Heart right ventricle (tissue), 16 donors: ENCODE measurements around the gene PPBP. TPM values are rescaled to one million over a fixed set of nuclear protein-coding genes. Genes with fewer than 3 reads are reported as not detected.

Experiments used
- ATAC-seq, 8 donors: fragments of 200-7000 bp; cut with Tn5 transposase; one replicate each; pipeline ENCODE4 v1.9.1; 2020; ENCODE audit warnings: mild to moderate bottlenecking in 8 of 8, moderate library complexity in 8 of 8, moderate number of reproducible peaks in 1 of 8
- DNase-seq, 2 donors: peaks; one replicate each; pipeline ENCODE4 v3.0.0-alpha.2; 2020
- H3K27ac ChIP-seq, 10 donors: fragments of 200-600 bp; sonication (generic) in 2 of 10; one replicate each; pipeline versions ENCODE4 v1.5.0 to v1.8.0; 2020 to 2022; ENCODE audit warnings: mild to moderate bottlenecking in 3 of 10
- H3K27me3 ChIP-seq, 7 donors: fragments of 200-600 bp; one replicate each; pipeline ENCODE4 v1.8.0; 2021 to 2022; ENCODE audit warnings: mild to moderate bottlenecking in 2 of 7
- H3K36me3 ChIP-seq, 9 donors: fragments of 200-600 bp; sonication (generic) in 1 of 9; one replicate each; pipeline versions ENCODE4 v1.5.0 to v1.8.0; 2020 to 2022; ENCODE audit warnings: mild to moderate bottlenecking in 2 of 9
- H3K4me1 ChIP-seq, 9 donors: fragments of 200-600 bp; sonication (generic) in 1 of 9; one replicate each; pipeline versions ENCODE4 v1.5.0 to v1.8.0; 2020 to 2022; ENCODE audit warnings: mild to moderate bottlenecking in 4 of 9
- H3K4me3 ChIP-seq, 10 donors: fragments of 200-600 bp; sonication (generic) in 2 of 10; one replicate each; pipeline versions ENCODE4 v1.5.0 to v1.8.0; 2020 to 2022; ENCODE audit warnings: mild to moderate bottlenecking in 7 of 10, moderate library complexity in 2 of 10
- H3K9me3 ChIP-seq, 11 donors: fragments of 200-600 bp in 10 of 11; sonication (generic) in 2 of 11; one replicate each; pipeline versions ENCODE4 v1.5.0 to v1.8.0; 2013 to 2022; ENCODE audit warnings: mild to moderate bottlenecking in 2 of 11, control low read depth in 1 of 11, moderate library complexity in 1 of 11
- WGBS, 2 donors: extraction: QIAGEN DNeasy Blood & Tissue Kit; methylation state at CpG; one replicate each; pipeline ENCODE4 v1.1.7; 2013; ENCODE audit warnings: inconsistent platforms in 1 of 2; 5-methylcytosine and 5-hydroxymethylcytosine counted together
- intact Hi-C, 10 donors: fragments of 100-400 bp; cut with DNase I; formaldehyde crosslinking; loops; one replicate each; pipeline versions ENCODE4 v1.11.1 to v1.14.2; 2022
- polyA plus RNA-seq, 2 donors: library from polyadenylated mRNA; stranded (reverse); fragments of 200-250 nt; gene quantifications; one replicate each; pipeline ENCODE4 v1.2.3, GENCODE V29; 2013
- total RNA-seq, 10 donors: library from RNA; stranded (reverse); fragmentation: NEBNext Ultra II Directional in 3 of 10; extraction: Animal tissue kit (Norgen Biotek cat#: 25700) in 3 of 10; gene quantifications; one replicate each; pipeline versions ENCODE4 v1.2.1 to v1.2.4, GENCODE V29; 2021 to 2023
- TF ChIP-seq, protein P1 (sequence below), 9 donors: fragments of 200-600 bp; sonication (generic) in 2 of 9; IDR thresholded peaks; one replicate each; pipeline versions ENCODE4 v1.5.0 to v1.8.0; 2021 to 2022; ENCODE audit warnings: antibody characterized with exemption in 9 of 9, mild to moderate bottlenecking in 5 of 9, moderate library complexity in 1 of 9
- donor health status: Arrhythmogenic right ventricular cardiomyopathy.
- donor health status: ischemic (EF 13 %, LVEDD 7.1; RV severe dilation, severe dysfunction).
- donor health status: healthy with polysubstance abuse.
- donor health status: DM: no; HTN: yes; CAD: no.
- donor health status: DM: no; HTN: no; CAD: no.
- donor health status: ischemic (EF 25% LVEDD 6.9; RV normal size, moderate dysfunction).
- donor health status: ischemic (EF 25% LVEDD 5.7; RV mildly dilated, moderate dysfunction).
- donor health status: healthy.
- donor health status: DM: yes; HTN: yes; CAD: no.
- donor health status: Ischemic cardiomyopathy.
- donor health status: ischemic (EF 35%, LVEDD 5.7; RV mildly dilated, moderate dysfunction).
- donor health status: nonischemic (EF 11% LVEDD 7.7; RV severe dilation, severe dysfunction).
- donor health status: DM: yes; HTN: yes; CAD: no.
- donor health status: PGD.
- donor health status: ischemic (EF 29% LVEDD 5.4; RV normal size, mild dysfunction).
- donor health status: nonischemic (EF 23%, LVEDD 6.1; RV moderate dilation, normal function).

PPBP gene
- total and polyA plus RNA-seq, 12 donors = 0.42 to 1.5 (median 0.54) TPM; not detected in 4

- intact Hi-C loops = no loop called here
- Histone ChIP-seq H3K36me3 (no peaks in the 10 kb centered on the region), H3K27ac (no peak overlapping the region), H3K27me3 (peaks cover 0 to 13% (median 3%) of the 10 kb centered on the region in 7 donors), H3K4me1 (no peaks in the 10 kb centered on the region), H3K9me3 (no peaks in the 10 kb centered on the region), H3K4me3 (no peak overlapping the region)
- TF ChIP-seq, protein P1, sequence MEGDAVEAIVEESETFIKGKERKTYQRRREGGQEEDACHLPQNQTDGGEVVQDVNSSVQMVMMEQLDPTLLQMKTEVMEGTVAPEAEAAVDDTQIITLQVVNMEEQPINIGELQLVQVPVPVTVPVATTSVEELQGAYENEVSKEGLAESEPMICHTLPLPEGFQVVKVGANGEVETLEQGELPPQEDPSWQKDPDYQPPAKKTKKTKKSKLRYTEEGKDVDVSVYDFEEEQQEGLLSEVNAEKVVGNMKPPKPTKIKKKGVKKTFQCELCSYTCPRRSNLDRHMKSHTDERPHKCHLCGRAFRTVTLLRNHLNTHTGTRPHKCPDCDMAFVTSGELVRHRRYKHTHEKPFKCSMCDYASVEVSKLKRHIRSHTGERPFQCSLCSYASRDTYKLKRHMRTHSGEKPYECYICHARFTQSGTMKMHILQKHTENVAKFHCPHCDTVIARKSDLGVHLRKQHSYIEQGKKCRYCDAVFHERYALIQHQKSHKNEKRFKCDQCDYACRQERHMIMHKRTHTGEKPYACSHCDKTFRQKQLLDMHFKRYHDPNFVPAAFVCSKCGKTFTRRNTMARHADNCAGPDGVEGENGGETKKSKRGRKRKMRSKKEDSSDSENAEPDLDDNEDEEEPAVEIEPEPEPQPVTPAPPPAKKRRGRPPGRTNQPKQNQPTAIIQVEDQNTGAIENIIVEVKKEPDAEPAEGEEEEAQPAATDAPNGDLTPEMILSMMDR (IDR thresholded peaks at IDR 0.05) = no peak
- DNase-seq (no peak), ATAC-seq (no peak)
- WGBS, 2 donors = 90 to 92% methylated on average over 9 of the region's 9 CpGs
Measured at GRCh38 chr4:73990988-73991741, 3.2 kb upstream of the PPBP start.

DNA sequence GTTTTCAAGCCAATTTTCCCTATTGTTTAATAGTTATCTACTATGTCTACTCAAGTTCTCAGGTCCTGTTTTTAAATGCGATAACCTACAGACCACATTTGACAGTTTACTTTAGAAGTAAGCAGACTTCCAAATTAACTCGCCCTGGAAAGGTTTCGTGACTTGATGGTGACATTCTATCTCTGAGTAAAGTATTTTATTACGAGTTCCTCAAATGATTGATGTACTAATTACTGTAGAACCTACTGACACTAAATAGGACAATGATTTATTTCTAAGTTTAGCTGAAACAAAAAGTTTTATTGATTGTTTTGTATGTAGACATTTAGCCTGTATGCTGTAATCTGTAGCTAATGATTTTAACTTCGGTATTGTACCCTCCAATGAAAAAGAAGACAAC is 1.9 kb upstream of the PPBP start:
- DNase-seq = no peak
- 75 to 76% methylated on average over 5 of the region's 5 CpGs for WGBS, 2 donors

GRCh38 chr4:73989031-73989430 is 1.0 kb upstream of the PPBP start:
- Histone ChIP-seq H3K27me3 (peaks cover 0 to 8% (median 0%) of the 10 kb centered on the region in 7 donors), H3K27ac (no peak overlapping the region), H3K36me3 (no peaks in the 10 kb centered on the region), H3K9me3 (no peaks in the 10 kb centered on the region), H3K4me3 (no peak overlapping the region), H3K4me1 (no peaks in the 10 kb centered on the region)
- intact Hi-C loops = no loop called here
- 59 to 66% methylated on average over 3 of the region's 3 CpGs for WGBS, 2 donors
- no peak for ATAC-seq
- no peak for DNase-seq
- TF ChIP-seq, protein P1 (IDR thresholded peaks at IDR 0.05) = no peak

More for the DNA sequence above, 1.9 kb upstream of the PPBP start:
- H3K4me1 ChIP-seq = no peaks in the 10 kb centered on the region
- peaks cover 0 to 4% (median 0%) of the 10 kb centered on the region in 7 donors for H3K27me3 ChIP-seq
- H3K36me3 ChIP-seq = no peaks in the 10 kb centered on the region
- H3K9me3 ChIP-seq = no peaks in the 10 kb centered on the region
- no peak overlapping the region for H3K27ac ChIP-seq
- ATAC-seq = no peak
- no peak overlapping the region for H3K4me3 ChIP-seq
- TF ChIP-seq, protein P1 (IDR thresholded peaks at IDR 0.05) = no peak
- intact Hi-C loops = no loop called here

DNA sequence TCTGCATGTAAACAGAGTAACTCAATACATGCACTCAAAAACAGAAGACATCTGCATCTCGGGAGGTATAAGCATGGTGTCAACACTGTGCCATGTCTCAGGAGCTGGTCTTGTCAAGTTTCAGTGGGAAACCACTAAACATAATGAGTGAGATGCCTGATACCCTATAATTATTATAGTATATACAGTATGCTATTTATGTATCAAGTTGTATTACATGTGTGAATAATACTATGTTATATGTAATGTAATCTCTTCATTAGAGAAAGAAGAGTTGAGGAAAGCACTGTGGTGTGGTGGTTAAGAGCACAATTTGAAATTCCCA is 2.5 kb downstream of the PPBP start:
- TF ChIP-seq, protein P1 (IDR thresholded peaks at IDR 0.05) = no peak
- no peak for DNase-seq
- H3K9me3 ChIP-seq = peaks cover 0 to 2% (median 0%) of the 10 kb centered on the region in 11 donors
- no peak for ATAC-seq
- intact Hi-C loops = no loop called here
- no peak overlapping the region for H3K27ac ChIP-seq
- H3K4me3 ChIP-seq = no peak overlapping the region
- H3K36me3 ChIP-seq = no peaks in the 10 kb centered on the region
- 30 to 51% methylated on average over 1 of the region's 1 CpG for WGBS, 2 donors
- peaks cover 0 to 33% (median 8%) of the 10 kb centered on the region in 7 donors for H3K27me3 ChIP-seq
- peaks cover 0 to 8% (median 0%) of the 10 kb centered on the region in 9 donors for H3K4me1 ChIP-seq
